ENCODE measurements around the gene FBF1. TPM values are rescaled to one million over a fixed set of nuclear protein-coding genes. Genes with fewer than 3 reads are reported as not detected.
"Not testable (repeated sequence)": the region's sequence is repeated elsewhere in the genome, so short reads cannot be mapped to it uniquely, and the experiment has no call there.

FBF1 gene
- total RNA-seq, 1 experiment from 2014 or later, result 9.9 TPM

DNA sequence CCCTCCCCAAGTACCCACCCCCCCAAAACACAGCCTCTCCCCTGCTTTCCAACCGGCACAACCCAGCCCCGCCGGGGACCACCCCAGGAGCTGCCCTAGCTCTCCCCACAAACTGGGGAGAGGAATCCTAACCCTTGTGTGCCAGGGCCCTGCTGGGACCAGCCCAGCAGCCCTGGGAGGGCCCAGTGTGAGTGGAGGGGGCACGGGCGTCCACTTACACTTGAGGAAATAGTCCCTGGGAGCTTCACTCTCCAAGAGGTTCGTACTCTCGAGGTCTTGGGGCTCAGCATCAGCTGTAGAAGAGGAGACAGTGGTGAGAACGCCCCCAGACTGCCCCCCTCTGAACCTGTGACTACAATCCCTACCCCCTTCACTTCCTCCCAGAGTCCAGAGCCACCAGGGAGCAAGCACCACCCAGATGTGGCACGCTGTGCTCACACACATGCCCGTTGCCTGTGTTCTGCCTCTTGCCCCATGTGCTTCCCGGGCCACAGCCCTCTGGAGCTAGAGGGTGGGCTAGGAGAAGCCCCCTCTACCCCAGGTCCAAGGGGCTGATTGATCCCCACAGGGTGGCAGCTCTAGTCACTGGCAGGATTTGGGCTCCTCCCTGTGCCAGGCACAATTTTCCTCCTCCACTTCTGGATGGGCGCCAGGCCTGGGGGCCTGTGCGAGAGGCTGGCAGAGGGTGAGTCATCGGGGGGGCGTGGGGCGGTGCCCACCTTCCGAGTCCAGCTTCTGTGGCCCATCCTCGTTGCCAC, 65.5 kb downstream of the FBF1 start:
- DNase-seq (ENCODE audit: low spot score), result no peak

GRCh38 chr17:75874323-75875181, 66.3 kb downstream of the FBF1 start:
- no peak for DNase-seq (ENCODE audit: low spot score)

GRCh38 chr17:75873587-75874322, 67.1 kb downstream of the FBF1 start:
- DNase-seq (ENCODE audit: low spot score), result no peak

DNA sequence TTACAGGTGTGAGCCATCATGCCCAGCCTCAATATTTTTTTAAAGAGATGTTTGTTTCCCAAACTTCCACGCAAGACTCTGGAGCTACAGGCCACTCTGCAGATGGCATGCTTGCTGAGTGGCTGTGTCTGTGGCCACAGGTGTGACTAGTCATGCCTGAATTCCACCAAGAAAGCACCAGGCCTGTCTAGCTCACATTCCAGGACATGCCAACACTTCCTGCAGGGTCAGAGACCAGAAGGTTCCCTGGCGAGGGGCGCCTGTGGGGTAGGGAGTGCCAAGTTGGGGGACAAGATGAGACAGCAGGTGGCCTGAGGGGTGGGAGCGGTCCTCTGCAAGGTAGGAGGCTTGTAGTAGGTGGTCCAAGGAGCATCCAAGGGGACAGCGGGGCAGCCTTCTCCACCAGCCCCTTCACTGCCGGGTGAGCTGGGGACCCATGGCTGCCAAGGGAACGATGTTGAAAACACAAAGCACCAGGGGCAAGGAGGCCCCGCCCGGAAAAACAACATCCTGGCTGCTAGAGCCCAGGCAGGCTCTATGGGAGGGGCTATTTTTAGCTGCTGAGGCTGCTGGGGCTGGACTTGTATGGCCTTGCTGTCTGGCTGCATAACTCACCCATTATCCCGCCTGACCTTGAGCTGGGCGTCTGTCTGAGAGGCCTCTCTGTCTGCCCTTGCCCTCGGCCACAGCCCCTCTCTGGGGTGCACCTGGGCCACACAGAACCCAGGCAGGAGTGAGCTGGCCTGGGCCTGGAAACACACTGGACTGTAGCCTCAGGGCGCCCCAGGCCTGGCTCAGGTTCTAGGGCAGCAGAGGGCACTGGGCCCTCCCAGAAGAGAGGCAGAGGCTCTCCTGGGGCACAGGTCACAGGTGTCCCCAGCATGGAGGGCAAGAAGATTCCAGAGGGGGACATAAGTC, 68.1 kb downstream of the FBF1 start:
- peak; percentile 94 for DNase-seq (ENCODE audit: low spot score)

DNA sequence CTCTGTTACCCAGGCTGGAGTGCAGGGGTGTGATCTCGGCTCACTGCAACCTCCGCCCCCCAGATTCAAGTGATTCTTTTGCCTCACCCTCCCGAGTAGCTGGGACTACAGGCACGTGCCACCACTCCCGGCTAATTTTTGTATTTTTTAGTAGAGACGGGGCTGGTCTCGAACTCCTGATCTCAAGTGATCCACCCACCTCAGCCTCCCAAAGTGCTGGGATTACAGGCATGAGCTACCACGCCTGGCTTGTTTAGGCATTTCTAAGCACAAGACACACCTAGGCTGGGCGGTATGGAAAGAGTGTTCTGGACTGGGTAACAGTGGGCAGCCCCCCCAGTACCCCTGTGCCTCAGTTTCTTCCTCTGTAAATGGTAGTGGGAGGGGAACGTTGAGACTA, 70.6 kb downstream of the FBF1 start:
- DNase-seq (ENCODE audit: low spot score), result not testable (repeated sequence)

DNA sequence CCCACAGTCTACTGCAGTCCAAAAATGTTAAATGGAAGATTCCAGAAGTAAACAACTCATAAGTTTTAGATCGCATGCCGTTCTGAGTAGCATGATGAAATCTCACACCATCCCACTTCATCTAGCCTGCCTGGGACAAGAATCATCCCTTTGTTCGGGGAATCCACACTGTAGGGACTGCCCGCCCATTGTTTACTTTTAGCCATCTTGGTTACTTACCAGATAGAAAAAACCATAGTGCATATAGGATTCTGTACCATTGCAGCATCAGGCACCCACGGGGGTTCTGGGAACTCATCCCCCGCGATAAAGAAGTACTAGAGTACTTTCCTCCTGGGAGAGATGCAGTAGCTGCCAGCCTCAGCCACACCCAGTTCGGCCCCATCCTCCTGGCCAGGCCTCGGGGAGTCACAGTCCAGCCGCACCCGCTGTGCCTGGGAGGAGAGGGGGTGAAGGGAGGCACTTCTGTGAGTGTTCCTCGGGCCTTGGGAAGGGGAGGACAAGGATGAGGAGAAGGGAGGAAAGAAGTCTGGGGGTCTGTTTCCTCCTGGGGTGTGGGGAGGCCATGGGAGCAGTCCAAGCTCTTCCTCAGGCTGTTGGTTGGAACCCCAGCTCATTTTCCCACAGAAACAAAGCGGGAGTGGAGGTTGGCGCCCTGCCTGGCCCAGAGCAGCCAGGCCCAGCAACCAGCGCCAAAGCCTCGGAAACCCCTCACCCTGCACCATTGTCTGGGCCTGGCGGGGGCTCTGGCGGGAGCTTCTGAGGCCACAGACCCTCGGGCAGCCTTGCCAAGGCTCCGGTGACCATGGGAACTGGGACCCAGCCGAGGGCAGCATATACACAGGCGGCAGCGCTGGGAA, 71.3 kb downstream of the FBF1 start:
- peak; percentile 70 for DNase-seq (ENCODE audit: low spot score)

GRCh38 chr17:75868730-75869281, 72.0 kb downstream of the FBF1 start:
- not testable (repeated sequence) for DNase-seq (ENCODE audit: low spot score)

DNA sequence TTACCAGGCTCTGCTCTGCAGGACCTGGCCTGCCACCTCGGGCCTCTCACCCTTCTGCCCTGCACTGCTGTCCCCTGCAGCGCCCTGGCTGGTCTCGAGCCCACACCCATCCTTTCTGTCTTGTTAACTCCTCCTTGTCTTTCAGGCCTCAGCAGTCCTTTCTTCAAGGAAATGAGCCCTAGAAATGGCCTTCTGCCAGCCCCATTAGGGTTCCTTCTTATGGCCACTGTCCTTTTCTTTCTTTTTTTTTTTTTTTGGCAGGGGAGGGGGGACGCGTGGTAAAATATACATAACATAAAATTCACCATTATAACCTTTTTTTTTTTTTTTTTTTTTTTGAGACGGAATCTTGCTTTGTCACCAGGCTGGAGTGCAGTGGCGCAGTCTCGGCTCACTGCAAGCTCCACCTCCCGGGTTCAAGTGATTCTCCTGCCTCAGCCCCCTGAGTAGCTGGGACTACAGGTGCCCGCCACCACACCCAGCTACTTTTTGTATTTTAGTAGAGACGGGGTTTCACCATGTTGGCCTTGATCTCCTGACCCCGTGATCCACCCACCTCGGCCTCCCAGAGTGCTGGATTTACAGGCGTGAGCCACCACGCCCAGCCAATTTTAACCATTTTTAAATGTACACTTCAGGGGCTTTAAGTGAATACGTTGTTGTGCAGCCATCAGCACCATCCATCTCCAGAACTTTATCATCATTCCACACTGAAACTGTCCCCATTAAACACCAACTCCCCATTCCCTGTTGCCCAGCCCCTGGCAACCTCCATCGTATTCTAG, 75.2 kb downstream of the FBF1 start:
- not testable (repeated sequence) for DNase-seq (ENCODE audit: low spot score)

DNA sequence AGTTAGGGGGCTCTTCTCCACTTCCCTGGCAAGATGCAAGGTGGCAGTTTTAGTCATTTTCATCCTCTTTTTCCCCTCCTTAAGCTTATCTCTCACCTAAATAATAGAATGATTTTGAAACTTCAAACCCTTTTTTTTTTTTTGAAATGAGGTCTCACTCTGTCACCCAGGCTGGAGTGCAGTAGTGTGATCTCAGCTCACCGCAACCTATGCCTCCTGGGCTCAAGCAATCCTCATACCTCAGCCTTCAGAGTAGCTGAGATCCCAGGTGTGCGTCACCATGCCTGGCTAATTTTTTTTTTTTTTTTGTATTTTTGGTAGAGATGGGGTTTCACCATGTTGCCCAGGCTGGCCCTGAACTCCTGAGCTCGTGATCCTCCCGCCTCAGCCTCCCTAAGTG, 76.0 kb downstream of the FBF1 start:
- not testable (repeated sequence) for DNase-seq (ENCODE audit: low spot score)

- DNase-seq (ENCODE audit: low spot score), result peak; percentile 86
Observed at GRCh38 chr17:75864448-75864871, 76.4 kb downstream of the FBF1 start.

DNA sequence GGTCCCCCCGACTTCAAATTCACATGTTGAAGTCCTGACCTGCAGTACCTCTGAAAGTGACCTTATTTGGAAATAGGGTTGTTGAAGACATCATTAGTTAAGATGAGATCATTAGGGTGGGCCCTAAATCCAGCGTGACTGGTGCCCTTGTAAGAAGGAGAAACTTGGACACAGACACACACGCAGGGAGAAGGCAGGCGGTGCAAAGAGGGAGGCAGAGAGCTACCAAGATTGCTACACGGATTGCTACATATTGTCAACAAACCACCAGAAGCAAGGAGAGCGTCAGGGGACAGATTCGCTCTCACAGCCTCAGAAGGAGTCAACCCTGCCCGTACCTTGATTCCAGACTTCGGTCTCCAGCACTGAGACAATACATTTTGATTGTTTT, 78.9 kb downstream of the FBF1 start:
- no peak for DNase-seq (ENCODE audit: low spot score)

Other genes starting within 250 kb of the FBF1 start
- gene ITGB4, start 219.6 kb downstream of the FBF1 start, total RNA-seq (2014; rRNA removed; shearing (Covaris generic)), result 15.0 and 15.2 TPM in 2 replicates
- 72.7 and 87.5 TPM in 2 replicates for gene GALK1, start 175.8 kb downstream of the FBF1 start, total RNA-seq (2014; rRNA removed; shearing (Covaris generic))
- gene UNK, start 156.2 kb downstream of the FBF1 start, total RNA-seq (2014; rRNA removed; shearing (Covaris generic)), result 52.7 and 64.4 TPM in 2 replicates
- gene UNC13D, start 96.6 kb downstream of the FBF1 start, total RNA-seq (2014; rRNA removed; shearing (Covaris generic)), result 138 and 372 TPM in 2 replicates
- gene WBP2, start 85.7 kb downstream of the FBF1 start, total RNA-seq (2014; rRNA removed; shearing (Covaris generic)), result 68.5 and 70.0 TPM in 2 replicates
- 159 and 173 TPM in 2 replicates for gene TRIM47, start 62.5 kb downstream of the FBF1 start, total RNA-seq (2014; rRNA removed; shearing (Covaris generic))
- 32.7 and 41.4 TPM in 2 replicates for gene TRIM65, start 44.1 kb downstream of the FBF1 start, total RNA-seq (2014; rRNA removed; shearing (Covaris generic))
- 55.1 and 58.4 TPM in 2 replicates for gene MRPL38, start 36.2 kb downstream of the FBF1 start, total RNA-seq (2014; rRNA removed; shearing (Covaris generic))
- 47.5 and 48.6 TPM in 2 replicates for gene ACOX1, start 38.1 kb upstream of the FBF1 start, total RNA-seq (2014; rRNA removed; shearing (Covaris generic))
- gene TEN1, start 38.2 kb upstream of the FBF1 start, total RNA-seq (2014; rRNA removed; shearing (Covaris generic)), result 23.4 and 28.4 TPM in 2 replicates
- 5.7 and 7.6 TPM in 2 replicates for gene CDK3, start 59.8 kb upstream of the FBF1 start, total RNA-seq (2014; rRNA removed; shearing (Covaris generic))
- not detected in 2 replicates for gene EVPL, start 86.3 kb upstream of the FBF1 start, total RNA-seq (2014; rRNA removed; shearing (Covaris generic))
- 34.6 and 45.0 TPM in 2 replicates for gene SRP68, start 131.5 kb upstream of the FBF1 start, total RNA-seq (2014; rRNA removed; shearing (Covaris generic))
- 0.19 TPM in 1 of 2 replicates, not detected in the other for gene GALR2, start 133.7 kb upstream of the FBF1 start, total RNA-seq (2014; rRNA removed; shearing (Covaris generic))
- not detected in 2 replicates for gene ZACN, start 138.1 kb upstream of the FBF1 start, total RNA-seq (2014; rRNA removed; shearing (Covaris generic))
- gene EXOC7, start 162.7 kb upstream of the FBF1 start, total RNA-seq (2014; rRNA removed; shearing (Covaris generic)), result 98.5 and 104 TPM in 2 replicates
- not detected in 2 replicates for gene FOXJ1, start 200.2 kb upstream of the FBF1 start, total RNA-seq (2014; rRNA removed; shearing (Covaris generic))